Osteoblast (primary cell): Measurements from ENCODE around the gene HID1. TPM values are rescaled to one million over a fixed set of nuclear protein-coding genes. Genes with fewer than 3 reads are reported as not detected.
"Not testable (repeated sequence)": the region's sequence is repeated elsewhere in the genome, so short reads cannot be mapped to it uniquely, and the experiment has no call there.

ENCODE experiments used
- DNase-seq: peaks from one replicate; pipeline ENCODE4 v3.0.0; 2011; ENCODE audit warnings: low spot score, mixed read lengths; ENCODE audit not compliant: insufficient read length; ENCODE audit errors: missing footprints
- H2AFZ ChIP-seq: 2 replicates; pipeline ENCODE4 v1.6.0; 2011; ENCODE audit warnings: mild to moderate bottlenecking, low read length
- H3K27ac ChIP-seq: 2 replicates; pipeline ENCODE4 v1.5.1; 2011; ENCODE audit warnings: mild to moderate bottlenecking, low read depth, low read length, moderate library complexity
- H3K27me3 ChIP-seq: 2 replicates; pipeline ENCODE4 v1.6.0; 2012; ENCODE audit warnings: mild to moderate bottlenecking, control low read depth, inconsistent platforms, low read length, moderate library complexity; ENCODE audit not compliant: insufficient read depth
- H3K36me3 ChIP-seq: 2 replicates; pipeline ENCODE4 v1.5.1; 2011; ENCODE audit warnings: mild to moderate bottlenecking, low read length, control low read depth, moderate library complexity; ENCODE audit not compliant: insufficient read depth
- H3K4me1 ChIP-seq: 2 replicates; pipeline ENCODE4 v1.5.1; 2011; ENCODE audit warnings: mild to moderate bottlenecking, low read length, control low read depth, moderate library complexity; ENCODE audit not compliant: insufficient read depth
- H3K4me2 ChIP-seq: 2 replicates; pipeline ENCODE4 v1.6.0; 2011; ENCODE audit warnings: mild to moderate bottlenecking, low read length; ENCODE audit not compliant: insufficient read depth
- H3K4me3 ChIP-seq: fragments of 200-600 bp; sonication (generic); 3 replicates; pipeline ENCODE4 v1.5.1; 2012; ENCODE audit warnings: mild to moderate bottlenecking, low read length, inconsistent platforms; ENCODE audit not compliant: insufficient read depth
- H3K79me2 ChIP-seq: 2 replicates; pipeline ENCODE4 v1.6.0; 2012; ENCODE audit warnings: mild to moderate bottlenecking, low read length, control low read depth, inconsistent platforms; ENCODE audit not compliant: insufficient read depth
- H3K9me3 ChIP-seq: 2 replicates; pipeline ENCODE4 v1.5.1; 2011; ENCODE audit warnings: low read depth, low read length, control low read depth
- H4K20me1 ChIP-seq: 2 replicates; pipeline ENCODE4 v1.6.0; 2012; ENCODE audit warnings: mild to moderate bottlenecking, low read length, control low read depth; ENCODE audit not compliant: insufficient read depth
- CTCF ChIP-seq: IDR thresholded peaks from 2 replicates; pipeline ENCODE4 v1.5.1; 2011; ENCODE audit warnings: mild to moderate bottlenecking, low read depth, low read length, moderate library complexity; ENCODE audit errors: extremely low read depth
- total RNA-seq: library from RNA; depleted of rRNA; stranded (reverse); fragments of >200 nt; gene quantifications from 2 replicates; pipeline ENCODE4 v1.2.3, GENCODE V29; 2012

The HID1 gene
- total RNA-seq, 1 donor, result 0.36 TPM

- no peaks in the 10 kb centered on the region for H3K4me1 ChIP-seq
- H3K79me2 ChIP-seq, result no peaks in the 10 kb centered on the region
- H3K36me3 ChIP-seq, result no peaks in the 10 kb centered on the region
- DNase-seq, result no peak
- H3K4me2 ChIP-seq, result no peak overlapping the region
- no peaks in the 10 kb centered on the region for H3K9me3 ChIP-seq
- no peaks in the 10 kb centered on the region for H4K20me1 ChIP-seq
- H2AFZ ChIP-seq, result no peak overlapping the region
- H3K27me3 ChIP-seq, result peaks cover 7% of the 10 kb centered on the region
- H3K4me3 ChIP-seq, result no peak overlapping the region
- TF ChIP-seq CTCF, result no peak
- no peak overlapping the region for H3K27ac ChIP-seq
Measured at GRCh38 chr17:74916851-74917199, 55.7 kb downstream of the HID1 start.

- H3K4me1 ChIP-seq, result no peaks in the 10 kb centered on the region
- DNase-seq, result peak; percentile 74
- H3K36me3 ChIP-seq, result no peaks in the 10 kb centered on the region
- H4K20me1 ChIP-seq, result no peaks in the 10 kb centered on the region
- no peak for TF ChIP-seq CTCF
- peaks cover 2% of the 10 kb centered on the region for H3K27me3 ChIP-seq
- H3K4me2 ChIP-seq, result no peak overlapping the region
- H3K27ac ChIP-seq, result no peak overlapping the region
- H2AFZ ChIP-seq, result no peak overlapping the region
- no peak overlapping the region for H3K4me3 ChIP-seq
- no peaks in the 10 kb centered on the region for H3K79me2 ChIP-seq
- no peaks in the 10 kb centered on the region for H3K9me3 ChIP-seq
Measured at GRCh38 chr17:74916136-74916850, 56.3 kb downstream of the HID1 start.

- not testable (repeated sequence) for H3K36me3 ChIP-seq, H3K4me3 ChIP-seq, H4K20me1 ChIP-seq, DNase-seq, H3K27ac ChIP-seq, H3K79me2 ChIP-seq, H3K9me3 ChIP-seq, H3K4me2 ChIP-seq, H3K4me1 ChIP-seq, H2AFZ ChIP-seq, H3K27me3 ChIP-seq
Measured at GRCh38 chr17:74911423-74911822, 61.1 kb downstream of the HID1 start.

GRCh38 chr17:74909097-74909496 lies 63.5 kb downstream of the HID1 start:
- H4K20me1 ChIP-seq, H3K27me3 ChIP-seq, H3K4me3 ChIP-seq, H3K9me3 ChIP-seq, H3K36me3 ChIP-seq, H3K4me1 ChIP-seq, H3K4me2 ChIP-seq, H3K27ac ChIP-seq, DNase-seq, H3K79me2 ChIP-seq, H2AFZ ChIP-seq: not testable (repeated sequence)

- H3K4me1 ChIP-seq, result no peaks in the 10 kb centered on the region
- H3K4me2 ChIP-seq, result no peak overlapping the region
- no peak for DNase-seq
- H3K27ac ChIP-seq, result no peak overlapping the region
- H3K9me3 ChIP-seq, result no peaks in the 10 kb centered on the region
- H2AFZ ChIP-seq, result no peak overlapping the region
- H3K79me2 ChIP-seq, result no peaks in the 10 kb centered on the region
- H3K27me3 ChIP-seq, result peaks cover 5% of the 10 kb centered on the region
- no peak for TF ChIP-seq CTCF
- H3K36me3 ChIP-seq, result no peaks in the 10 kb centered on the region
- no peaks in the 10 kb centered on the region for H4K20me1 ChIP-seq
- H3K4me3 ChIP-seq, result no peak overlapping the region
Measured at GRCh38 chr17:74907012-74907411, 65.5 kb downstream of the HID1 start.

- not testable (repeated sequence) for H3K4me1 ChIP-seq, H3K36me3 ChIP-seq, H3K27ac ChIP-seq, H3K27me3 ChIP-seq, H3K4me3 ChIP-seq, H3K79me2 ChIP-seq, H4K20me1 ChIP-seq, H3K9me3 ChIP-seq, DNase-seq, H3K4me2 ChIP-seq, H2AFZ ChIP-seq
Measured at GRCh38 chr17:74906214-74906793, 66.3 kb downstream of the HID1 start.
